ENCODE results near the gene ARHGAP9. TPM values are rescaled to one million over a fixed set of nuclear protein-coding genes. Genes with fewer than 3 reads are reported as not detected.
A peak's percentile ranks its signal among the peaks of the same experiment; 100 is the strongest.

ARHGAP9 gene
- total RNA-seq, 1 experiment from 2014 or later, result 3.6 TPM

- TF ChIP-seq MYBL2 (CRISPR knock-in tag; IDR thresholded peaks at IDR 0.05), result 0 out of 2 replicates have a peak, but pooled peaks have one; percentile 53
- 0 out of 2 replicates have a peak, but pooled peaks have one; percentile 5 for TF ChIP-seq CREB1 (CRISPR knock-in tag; IDR thresholded peaks at IDR 0.05)
- no peak for TF ChIP-seq ZNF532 (CRISPR knock-in tag; IDR thresholded peaks at IDR 0.05; ENCODE audit: borderline replicate concordance)
- TF ChIP-seq ZMAT4 (CRISPR knock-in tag; IDR thresholded peaks at IDR 0.05), result no peak
- no peak for TF ChIP-seq RELA (CRISPR knock-in tag; IDR thresholded peaks at IDR 0.05; ENCODE audit: borderline replicate concordance)
- no peak for TF ChIP-seq ZNF416 (CRISPR knock-in tag; IDR thresholded peaks at IDR 0.05)
- no peak for TF ChIP-seq FOXP1 (CRISPR knock-in tag; IDR thresholded peaks at IDR 0.05; ENCODE audit: borderline replicate concordance)
- TF ChIP-seq JUN (CRISPR knock-in tag; IDR thresholded peaks at IDR 0.05), result no peak
- no peak for TF ChIP-seq NR3C1 (CRISPR knock-in tag; conservative IDR thresholded peaks at IDR 0.05; ENCODE audit: low read depth)
- TF ChIP-seq STAT6 (CRISPR knock-in tag; conservative IDR thresholded peaks at IDR 0.05; ENCODE audit: low read depth), result no peak
- TF ChIP-seq E2F5 (CRISPR knock-in tag; IDR thresholded peaks at IDR 0.05), result no peak
- TF ChIP-seq TP53 (CRISPR knock-in tag; IDR thresholded peaks at IDR 0.05), result no peak
- no peak for TF ChIP-seq FOXP4 (CRISPR knock-in tag; IDR thresholded peaks at IDR 0.05)
- no peak for TF ChIP-seq SP1 (CRISPR knock-in tag; conservative IDR thresholded peaks at IDR 0.05)
- no peak for TF ChIP-seq GRHL2 (CRISPR knock-in tag; IDR thresholded peaks at IDR 0.05; ENCODE audit: insufficient replicate concordance, severe bottlenecking)
These were observed 40.1 kb upstream of the ARHGAP9 start (continued) for GRCh38 chr12:57519796-57520052.
